Activated T-helper 1 cell treated with Interleukin-2 at 50 U/mL for 16 hours (primary cell): ENCODE data around the gene SCD5.

ENCODE experiments used
- DNase-seq: peaks from one replicate; pipeline ENCODE4 v3.0.0-alpha.2; 2020; ENCODE audit warnings: low read depth

SCD5 gene

GRCh38 chr4:82726596-82726995 is 72.0 kb downstream of the SCD5 start:
- DNase-seq = no peak

GRCh38 chr4:82721819-82722423 is 76.7 kb downstream of the SCD5 start:
- DNase-seq = no peak

GRCh38 chr4:82718162-82718940 is 80.2 kb downstream of the SCD5 start:
- DNase-seq = no peak

GRCh38 chr4:82715731-82716617 is 82.6 kb downstream of the SCD5 start:
- DNase-seq = no peak

- DNase-seq = no peak
These were observed 84.7 kb downstream of the SCD5 start for GRCh38 chr4:82713856-82714255.

- DNase-seq = no peak
These were observed 86.0 kb downstream of the SCD5 start for GRCh38 chr4:82712561-82712960.

GRCh38 chr4:82711158-82711785 is 87.3 kb downstream of the SCD5 start:
- DNase-seq = no peak

- DNase-seq = no peak
These were observed 88.2 kb downstream of the SCD5 start for GRCh38 chr4:82710197-82710929.

GRCh38 chr4:82708982-82709381 is 89.6 kb downstream of the SCD5 start:
- DNase-seq = no peak

GRCh38 chr4:82706349-82707000 is 92.1 kb downstream of the SCD5 start:
- no peak for DNase-seq

GRCh38 chr4:82705928-82706300 is 92.7 kb downstream of the SCD5 start:
- no peak for DNase-seq

- no peak for DNase-seq
These were observed 93.2 kb downstream of the SCD5 start for GRCh38 chr4:82705169-82705927.

- no peak for DNase-seq
These were observed 94.4 kb downstream of the SCD5 start for GRCh38 chr4:82704156-82704555.

- no peak for DNase-seq
These were observed 100.2 kb downstream of the SCD5 start for GRCh38 chr4:82698412-82698811.

- DNase-seq = no peak
These were observed 101.0 kb downstream of the SCD5 start for GRCh38 chr4:82697561-82697960.

- no peak for DNase-seq
These were observed 102.3 kb downstream of the SCD5 start for GRCh38 chr4:82696117-82696860.

- no peak for DNase-seq
These were observed 103.7 kb downstream of the SCD5 start for GRCh38 chr4:82694892-82695291.

GRCh38 chr4:82694046-82694445 is 104.5 kb downstream of the SCD5 start:
- no peak for DNase-seq

- no peak for DNase-seq
These were observed 106.4 kb downstream of the SCD5 start for GRCh38 chr4:82692101-82692780.
